NCI-H146 treated with DMSO at 0.1 percent for 48 hours (cell line): Measurements from ENCODE around the gene EEF1A1.
"Not testable (repeated sequence)": the region's sequence is repeated elsewhere in the genome, so short reads cannot be mapped to it uniquely, and the experiment has no call there.

Experiments used
- DNase-seq: peaks from one replicate; lab custom pipeline; 2025; ENCODE audit not compliant: unreplicated experiment; lab: John Stamatoyannopoulos, UW

Gene EEF1A1

GRCh38 chr6:73538116-73538779 is 17.4 kb upstream of the EEF1A1 start:
- no peak for DNase-seq

- no peak for DNase-seq
These were observed 16.8 kb upstream of the EEF1A1 start for GRCh38 chr6:73537677-73538076.

- DNase-seq = no peak
These were observed 13.8 kb upstream of the EEF1A1 start for GRCh38 chr6:73534628-73535027.

GRCh38 chr6:73532293-73532692 is 11.5 kb upstream of the EEF1A1 start:
- no peak for DNase-seq

GRCh38 chr6:73528897-73529296 is 8.1 kb upstream of the EEF1A1 start:
- no peak for DNase-seq

GRCh38 chr6:73525546-73526330 is 4.9 kb upstream of the EEF1A1 start:
- no peak for DNase-seq

- peak; percentile 44 for DNase-seq
These were observed 2.7 kb upstream of the EEF1A1 start for GRCh38 chr6:73523434-73524123.

GRCh38 chr6:73521351-73521985 is 636 bp upstream of the EEF1A1 start:
- peak; percentile 94 for DNase-seq

GRCh38 chr6:73519926-73520687 is 725 bp downstream of the EEF1A1 start:
- DNase-seq = peak; percentile 25

GRCh38 chr6:73518982-73519881 is 1.6 kb downstream of the EEF1A1 start:
- not testable (repeated sequence) for DNase-seq

GRCh38 chr6:73518100-73518981 is 2.5 kb downstream of the EEF1A1 start:
- not testable (repeated sequence) for DNase-seq

GRCh38 chr6:73516514-73517489 is 4.0 kb downstream of the EEF1A1 start:
- DNase-seq = no peak

GRCh38 chr6:73515204-73515655 is 5.6 kb downstream of the EEF1A1 start:
- no peak for DNase-seq

- DNase-seq = no peak
These were observed 6.1 kb downstream of the EEF1A1 start for GRCh38 chr6:73514746-73515110.

GRCh38 chr6:73513496-73513854 is 7.4 kb downstream of the EEF1A1 start:
- no peak for DNase-seq

- no peak for DNase-seq
These were observed 9.0 kb downstream of the EEF1A1 start for GRCh38 chr6:73511796-73512195.

GRCh38 chr6:73509851-73510250 is 11.0 kb downstream of the EEF1A1 start:
- no peak for DNase-seq

GRCh38 chr6:73508776-73509175 is 12.1 kb downstream of the EEF1A1 start:
- DNase-seq = no peak
